Measurements from ENCODE around the gene CPNE5. TPM values are rescaled to one million over a fixed set of nuclear protein-coding genes. Genes with fewer than 3 reads are reported as not detected.

Gene CPNE5
- total RNA-seq, 1 experiment from 2014 or later = 0.44 TPM

DNA sequence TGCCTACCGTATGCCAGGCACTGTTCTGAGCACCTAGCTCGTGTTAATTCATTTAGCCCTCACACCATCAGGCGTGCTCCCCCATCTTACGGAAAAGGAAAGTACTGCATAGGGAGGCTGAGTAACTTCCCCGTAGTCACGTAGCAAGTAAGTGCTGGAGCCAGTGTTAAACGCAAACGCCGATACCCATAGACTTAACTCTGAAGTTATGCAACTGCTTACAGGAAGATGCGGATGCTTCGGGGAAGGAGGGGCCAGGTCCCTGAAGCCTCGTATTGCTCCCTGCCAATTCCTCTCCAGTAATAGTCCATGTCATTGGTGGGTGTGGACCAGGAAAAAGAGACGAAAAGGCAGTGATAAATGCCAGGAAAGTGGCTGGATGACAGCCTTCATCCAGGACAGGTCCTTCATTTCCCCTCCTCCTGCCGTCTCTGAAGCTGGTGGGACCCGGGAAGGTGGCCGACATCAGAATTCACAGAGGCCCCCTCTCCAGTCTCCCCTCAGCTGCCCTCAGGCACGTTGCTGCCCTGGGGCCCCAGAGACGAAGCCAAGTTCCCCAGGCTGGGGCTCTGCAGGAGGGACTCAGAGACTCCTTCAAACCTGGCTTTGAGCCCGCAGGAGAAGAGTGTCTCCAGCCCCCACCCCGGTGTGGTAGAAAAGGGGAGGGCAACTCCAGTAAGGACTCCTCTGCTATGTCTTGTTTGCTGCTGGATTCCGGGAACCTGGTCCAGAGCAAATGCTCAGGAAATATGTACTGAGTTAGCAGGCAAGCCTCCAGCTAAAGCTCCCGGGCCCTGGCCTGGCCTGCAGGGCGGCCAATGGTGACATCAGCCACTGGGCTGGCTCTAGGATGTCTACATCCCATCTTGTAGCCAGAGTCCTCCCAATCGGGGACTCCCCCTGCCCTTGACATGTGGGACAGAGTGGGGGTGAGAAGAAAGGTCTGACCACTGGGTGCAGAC lies 103.9 kb downstream of the CPNE5 start:
- Histone ChIP-seq H3K4me3 (ENCODE audit: low read depth in 2 of 2, low read length in 2 of 2) (no peak overlapping the region), H3K36me3 (ENCODE audit: control insufficient read depth, insufficient read depth, low read length) (no peaks in the 10 kb centered on the region), H3K27me3 (ENCODE audit: control insufficient read depth, insufficient read depth, low read length) (no peaks in the 10 kb centered on the region), H3K27ac (ENCODE audit: low read length) (no peak overlapping the region; the same call in 1 of the 2 replicates), H3K9me3 (ENCODE audit: control insufficient read depth, insufficient read depth, low read depth, low read length) (no peaks in the 10 kb centered on the region), H3K4me1 (ENCODE audit: control insufficient read depth, insufficient read depth, low read length) (peaks cover 6% of the 10 kb centered on the region; the same call in 1 of the 2 replicates)
- intact Hi-C loops (cut with micrococcal nuclease; ENCODE audit: unreplicated experiment) (no loop called here), in situ Hi-C loops (cut with HindIII; ENCODE audit: low pct_unique_long_range_greater_than_20kb, low sequenced_read_pairs) (no loop called here)
- ChIA-PET CTCF (interaction anchor here (1.7 kb wide), 1 partner anchor 24 kb away, joined by 4 read pairs; no protein-coding TSS in a partner anchor), POLR2A (interaction anchor here (0.7 kb wide), 1 partner anchor 19 kb away, joined by 6 read pairs; no protein-coding TSS in a partner anchor)
- no peak for DNase-seq (ENCODE audit: low read depth, low spot score)
- no TSS peak for BruUV-seq (replicated peaks)
- TF ChIP-seq POLR2AphosphoS5 (IDR thresholded peaks at IDR 0.05; ENCODE audit: low read depth, low read length) (no peak), SIN3A (IDR thresholded peaks at IDR 0.05; ENCODE audit: borderline replicate concordance, insufficient read depth, low read depth, low read length) (no peak), TCF7L2 (IDR thresholded peaks at IDR 0.05; ENCODE audit: low read depth, low read length) (no peak), CTCF (IDR thresholded peaks at IDR 0.05) (no peak)
- ATAC-seq = peak; percentile 60

DNA sequence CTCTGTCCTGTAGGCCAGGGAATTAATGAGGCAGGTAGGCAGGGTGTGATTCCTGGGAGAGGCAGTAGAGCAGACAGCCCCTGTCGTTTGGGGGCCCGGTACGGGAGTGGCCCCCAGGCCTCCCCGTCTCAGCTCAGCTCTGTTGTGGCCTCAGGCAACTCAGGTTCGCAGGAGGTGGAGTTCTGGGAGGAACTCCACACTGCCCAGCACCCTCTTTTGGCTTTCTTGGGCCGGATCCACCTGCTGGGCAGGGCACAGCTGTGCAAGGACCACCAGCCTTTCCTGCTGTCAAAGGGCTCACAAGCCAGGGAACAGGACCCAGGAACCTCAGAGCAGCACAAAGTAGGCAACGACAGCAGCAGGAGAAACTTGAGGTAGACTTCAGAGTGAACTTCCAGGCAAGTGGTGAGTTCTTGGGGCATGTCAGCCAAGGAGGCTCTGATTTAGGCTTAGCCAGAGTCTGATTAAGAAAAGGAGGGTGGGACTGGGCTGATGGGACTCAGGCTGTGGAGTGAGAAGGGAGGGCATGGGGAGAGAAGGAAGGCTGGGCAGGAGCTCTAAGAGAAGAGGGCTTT lies 104.7 kb downstream of the CPNE5 start:
- ChIA-PET POLR2A (interaction anchor here (0.7 kb wide), 1 partner anchor 18 kb away, joined by 6 read pairs; no protein-coding TSS in a partner anchor), CTCF (interaction anchor here (1.7 kb wide), 1 partner anchor 24 kb away, joined by 4 read pairs; no protein-coding TSS in a partner anchor)
- Histone ChIP-seq H3K27ac (ENCODE audit: low read length) (no peak overlapping the region), H3K36me3 (ENCODE audit: control insufficient read depth, insufficient read depth, low read length) (no peaks in the 10 kb centered on the region), H3K4me3 (ENCODE audit: low read depth in 2 of 2, low read length in 2 of 2) (no peak overlapping the region), H3K9me3 (ENCODE audit: control insufficient read depth, insufficient read depth, low read depth, low read length) (no peaks in the 10 kb centered on the region), H3K27me3 (ENCODE audit: control insufficient read depth, insufficient read depth, low read length) (no peaks in the 10 kb centered on the region), H3K4me1 (ENCODE audit: control insufficient read depth, insufficient read depth, low read length) (peaks cover 6% of the 10 kb centered on the region; the same call in 1 of the 2 replicates)
- in situ Hi-C loops (cut with HindIII; ENCODE audit: low pct_unique_long_range_greater_than_20kb, low sequenced_read_pairs) (no loop called here), intact Hi-C loops (cut with micrococcal nuclease; ENCODE audit: unreplicated experiment) (no loop called here)
- BruUV-seq (replicated peaks) = no TSS peak
- no peak for ATAC-seq
- DNase-seq (ENCODE audit: low read depth, low spot score) = no peak
- TF ChIP-seq POLR2AphosphoS5 (IDR thresholded peaks at IDR 0.05; ENCODE audit: low read depth, low read length) (no peak), SIN3A (IDR thresholded peaks at IDR 0.05; ENCODE audit: borderline replicate concordance, insufficient read depth, low read depth, low read length) (no peak)

DNA sequence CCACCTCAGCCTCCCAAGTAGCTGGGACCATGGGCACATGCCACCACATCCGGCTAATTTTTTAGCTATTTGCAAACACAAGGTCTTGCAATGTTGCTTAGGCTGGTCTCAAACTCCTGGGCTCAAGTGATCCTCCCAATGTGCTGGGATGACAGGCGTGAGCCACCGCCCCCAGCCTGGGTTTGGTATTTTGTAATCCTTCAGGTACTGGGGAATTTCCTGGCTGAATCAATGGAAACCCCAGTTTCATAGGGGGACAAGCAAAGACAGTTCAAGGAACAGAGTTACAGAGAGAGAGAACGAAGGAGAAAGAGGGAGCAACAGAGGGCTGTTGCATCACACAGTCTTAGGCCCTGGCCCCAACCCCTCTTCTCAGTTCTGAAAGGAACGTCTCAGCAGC lies 105.9 kb downstream of the CPNE5 start:
- Histone ChIP-seq H3K36me3 (ENCODE audit: control insufficient read depth, insufficient read depth, low read length) (no peaks in the 10 kb centered on the region), H3K9me3 (ENCODE audit: control insufficient read depth, insufficient read depth, low read depth, low read length) (no peaks in the 10 kb centered on the region), H3K4me1 (ENCODE audit: control insufficient read depth, insufficient read depth, low read length) (peaks cover 6% of the 10 kb centered on the region; the same call in 1 of the 2 replicates), H3K27ac (ENCODE audit: low read length) (no peak overlapping the region), H3K4me3 (ENCODE audit: low read depth in 2 of 2, low read length in 2 of 2) (no peak overlapping the region), H3K27me3 (ENCODE audit: control insufficient read depth, insufficient read depth, low read length) (no peaks in the 10 kb centered on the region)
- CTCF ChIA-PET = interaction anchor here (0.5 to 0.6 kb wide), 2 partner anchors 1054 to 1453 kb away, joined by 3 to 4 read pairs; no protein-coding TSS in a partner anchor
- ATAC-seq = no peak
- in situ Hi-C loops (cut with HindIII; ENCODE audit: low pct_unique_long_range_greater_than_20kb, low sequenced_read_pairs) = no loop called here
- intact Hi-C loops (cut with micrococcal nuclease; ENCODE audit: unreplicated experiment) = no loop called here
- POLR2A ChIA-PET = no interaction called here
- DNase-seq (ENCODE audit: low read depth, low spot score) = no peak
- BruUV-seq (replicated peaks) = no TSS peak
- no peak for TF ChIP-seq POLR2AphosphoS5 (IDR thresholded peaks at IDR 0.05; ENCODE audit: low read depth, low read length)
- no peak for TF ChIP-seq TCF7L2 (IDR thresholded peaks at IDR 0.05; ENCODE audit: low read depth, low read length)
- TF ChIP-seq CTCF (IDR thresholded peaks at IDR 0.05) = no peak
- TF ChIP-seq, protein P1, sequence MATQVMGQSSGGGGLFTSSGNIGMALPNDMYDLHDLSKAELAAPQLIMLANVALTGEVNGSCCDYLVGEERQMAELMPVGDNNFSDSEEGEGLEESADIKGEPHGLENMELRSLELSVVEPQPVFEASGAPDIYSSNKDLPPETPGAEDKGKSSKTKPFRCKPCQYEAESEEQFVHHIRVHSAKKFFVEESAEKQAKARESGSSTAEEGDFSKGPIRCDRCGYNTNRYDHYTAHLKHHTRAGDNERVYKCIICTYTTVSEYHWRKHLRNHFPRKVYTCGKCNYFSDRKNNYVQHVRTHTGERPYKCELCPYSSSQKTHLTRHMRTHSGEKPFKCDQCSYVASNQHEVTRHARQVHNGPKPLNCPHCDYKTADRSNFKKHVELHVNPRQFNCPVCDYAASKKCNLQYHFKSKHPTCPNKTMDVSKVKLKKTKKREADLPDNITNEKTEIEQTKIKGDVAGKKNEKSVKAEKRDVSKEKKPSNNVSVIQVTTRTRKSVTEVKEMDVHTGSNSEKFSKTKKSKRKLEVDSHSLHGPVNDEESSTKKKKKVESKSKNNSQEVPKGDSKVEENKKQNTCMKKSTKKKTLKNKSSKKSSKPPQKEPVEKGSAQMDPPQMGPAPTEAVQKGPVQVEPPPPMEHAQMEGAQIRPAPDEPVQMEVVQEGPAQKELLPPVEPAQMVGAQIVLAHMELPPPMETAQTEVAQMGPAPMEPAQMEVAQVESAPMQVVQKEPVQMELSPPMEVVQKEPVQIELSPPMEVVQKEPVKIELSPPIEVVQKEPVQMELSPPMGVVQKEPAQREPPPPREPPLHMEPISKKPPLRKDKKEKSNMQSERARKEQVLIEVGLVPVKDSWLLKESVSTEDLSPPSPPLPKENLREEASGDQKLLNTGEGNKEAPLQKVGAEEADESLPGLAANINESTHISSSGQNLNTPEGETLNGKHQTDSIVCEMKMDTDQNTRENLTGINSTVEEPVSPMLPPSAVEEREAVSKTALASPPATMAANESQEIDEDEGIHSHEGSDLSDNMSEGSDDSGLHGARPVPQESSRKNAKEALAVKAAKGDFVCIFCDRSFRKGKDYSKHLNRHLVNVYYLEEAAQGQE (IDR thresholded peaks at IDR 0.05; ENCODE audit: insufficient read depth in 1 of 2, low read depth in 2 of 2, low read length in 1 of 2) = no peak
- TF ChIP-seq SIN3A (IDR thresholded peaks at IDR 0.05; ENCODE audit: borderline replicate concordance, insufficient read depth, low read depth, low read length) = no peak

Data from Panc1 (cell line).